8988T (cell line): ENCODE data around the gene TASP1.
"Not testable (repeated sequence)": the region's sequence is repeated elsewhere in the genome, so short reads cannot be mapped to it uniquely, and the experiment has no call there.

Source experiments
- DNase-seq: peaks from one replicate; pipeline ENCODE4 v3.0.0; 2011

The TASP1 gene

GRCh38 chr20:13487202-13487601 is 151.5 kb downstream of the TASP1 start:
- no peak for DNase-seq

GRCh38 chr20:13486694-13487093 is 152.0 kb downstream of the TASP1 start:
- no peak for DNase-seq

GRCh38 chr20:13485576-13485975 is 153.2 kb downstream of the TASP1 start:
- no peak for DNase-seq

- not testable (repeated sequence) for DNase-seq
These were observed 153.7 kb downstream of the TASP1 start for GRCh38 chr20:13485019-13485418.

- not testable (repeated sequence) for DNase-seq
These were observed 155.3 kb downstream of the TASP1 start for GRCh38 chr20:13483472-13483871.

GRCh38 chr20:13478366-13478765 is 160.4 kb downstream of the TASP1 start:
- no peak for DNase-seq

- no peak for DNase-seq
These were observed 164.3 kb downstream of the TASP1 start for GRCh38 chr20:13474467-13474866.

- no peak for DNase-seq
These were observed 169.5 kb downstream of the TASP1 start for GRCh38 chr20:13469262-13469661.

- DNase-seq = no peak
These were observed 170.6 kb downstream of the TASP1 start for GRCh38 chr20:13468166-13468565.

GRCh38 chr20:13464702-13465101 is 174.0 kb downstream of the TASP1 start:
- no peak for DNase-seq

GRCh38 chr20:13461849-13462458 is 176.8 kb downstream of the TASP1 start:
- DNase-seq = no peak

- DNase-seq = no peak
These were observed 179.8 kb downstream of the TASP1 start for GRCh38 chr20:13458860-13459451.

GRCh38 chr20:13457487-13457886 is 181.2 kb downstream of the TASP1 start:
- DNase-seq = no peak

- DNase-seq = no peak
These were observed 183.0 kb downstream of the TASP1 start for GRCh38 chr20:13455713-13456112.

GRCh38 chr20:13453367-13453766 is 185.4 kb downstream of the TASP1 start:
- DNase-seq = no peak

GRCh38 chr20:13452470-13453124 is 186.1 kb downstream of the TASP1 start:
- no peak for DNase-seq

GRCh38 chr20:13449868-13450434 is 188.8 kb downstream of the TASP1 start:
- DNase-seq = no peak

- DNase-seq = no peak
These were observed 191.1 kb downstream of the TASP1 start for GRCh38 chr20:13447385-13448180.

- DNase-seq = no peak
These were observed 195.0 kb downstream of the TASP1 start for GRCh38 chr20:13443690-13444089.

- DNase-seq = no peak
These were observed 195.7 kb downstream of the TASP1 start for GRCh38 chr20:13442986-13443385.

GRCh38 chr20:13441388-13441787 is 197.3 kb downstream of the TASP1 start:
- no peak for DNase-seq

GRCh38 chr20:13436530-13436929 is 202.2 kb downstream of the TASP1 start:
- DNase-seq = no peak

GRCh38 chr20:13432126-13432525 is 206.6 kb downstream of the TASP1 start:
- no peak for DNase-seq
